HepG2 (cell line): ENCODE data around the gene RSPH4A. TPM values are rescaled to one million over a fixed set of nuclear protein-coding genes. Genes with fewer than 3 reads are reported as not detected.
A peak's percentile ranks its signal among the peaks of the same experiment; 100 is the strongest.

Experiments
- CCDC6 ChIP-seq: sonication (generic); formaldehyde crosslinking; IDR thresholded peaks from 2 replicates; pipeline ENCODE4 v1.8.1; 2022; ENCODE audit warnings: mild to moderate bottlenecking, missing genetic modification reagents, moderate library complexity
- FOXM1 ChIP-seq: sonication (generic); formaldehyde crosslinking; IDR thresholded peaks from 2 replicates; pipeline ENCODE4 v1.5.0; 2020; ENCODE audit warnings: missing genetic modification reagents
- GABPB1 ChIP-seq: IDR thresholded peaks from 2 replicates; pipeline ENCODE4 v1.6.1; 2016; ENCODE audit warnings: mild to moderate bottlenecking, missing genetic modification reagents, moderate library complexity, missing compliant biosample characterization
- HMG20A ChIP-seq: IDR thresholded peaks from 2 replicates; pipeline ENCODE4 v1.6.1; 2016; ENCODE audit warnings: borderline replicate concordance
- MIXL1 ChIP-seq: IDR thresholded peaks from 2 replicates; pipeline ENCODE4 v1.6.1; 2016
- MTA3 ChIP-seq: sonication (generic); formaldehyde crosslinking; IDR thresholded peaks from 2 replicates; pipeline ENCODE4 v1.4.0; 2020; ENCODE audit warnings: missing genetic modification reagents
- MTF1 ChIP-seq: sonication (generic); formaldehyde crosslinking; IDR thresholded peaks from 2 replicates; pipeline ENCODE4 v1.5.0; 2020; ENCODE audit warnings: missing genetic modification reagents
- MXD4 ChIP-seq: IDR thresholded peaks from 2 replicates; pipeline ENCODE4 v1.6.1; 2016; ENCODE audit warnings: mild to moderate bottlenecking, missing biosample characterization, missing genetic modification reagents
- PAX8 ChIP-seq: sonication (generic); formaldehyde crosslinking; IDR thresholded peaks from 2 replicates; pipeline ENCODE4 v1.8.0; 2022; ENCODE audit warnings: mild to moderate bottlenecking, missing genetic modification reagents, borderline replicate concordance
- PLSCR1 ChIP-seq: sonication (generic); formaldehyde crosslinking; IDR thresholded peaks from 2 replicates; pipeline ENCODE4 v1.5.0; 2020; ENCODE audit warnings: missing genetic modification reagents, mild to moderate bottlenecking, borderline replicate concordance
- ZNF441 ChIP-seq: sonication (generic); formaldehyde crosslinking; IDR thresholded peaks from 2 replicates; pipeline ENCODE4 v1.7.0; 2021; ENCODE audit warnings: missing genetic modification reagents, borderline replicate concordance
- ZNF709 ChIP-seq: sonication (generic); formaldehyde crosslinking; IDR thresholded peaks from 2 replicates; pipeline ENCODE4 v1.5.0; 2020; ENCODE audit warnings: mild to moderate bottlenecking, missing genetic modification reagents
- ZNF883 ChIP-seq: sonication (generic); formaldehyde crosslinking; IDR thresholded peaks from 2 replicates; pipeline ENCODE4 v1.5.1; 2020; ENCODE audit warnings: mild to moderate bottlenecking, missing genetic modification reagents; ENCODE audit errors: not compliant biosample characterization
- polyA plus RNA-seq, 8 experiments: library from polyadenylated mRNA; depleted of rRNA in 3 of 8; stranded (reverse) in 7 of 8; unstranded in 1 of 8; fragments of >200 nt; fragmentation: Illumina TruSeq in 4 of 8; extraction: Trizol in 4 of 8; gene quantifications; 2 replicates each; pipeline versions ENCODE4 v1.2.1 to v1.2.3, GENCODE V29; 2011 to 2016; ENCODE audit warnings: low read depth in 4 of 8, missing spikeins in 1 of 8, mixed read lengths in 1 of 8; ENCODE audit not compliant: insufficient read depth in 1 of 8
- total RNA-seq, 5 experiments: library from RNA; depleted of rRNA; stranded (reverse); fragments of >200 nt; fragmentation: Illumina TruSeq; extraction: Trizol; gene quantifications; 2 replicates each; pipeline ENCODE4 v1.2.3, GENCODE V29; 2016; ENCODE audit warnings: low read depth in 1 of 5
- TF ChIP-seq, protein P1 (sequence below): fragments of 450-650 bp; IDR thresholded peaks from 2 replicates; pipeline ENCODE4 v1.6.1; 2016
- TF ChIP-seq, protein P2 (sequence below): sonication (generic); formaldehyde crosslinking; conservative IDR thresholded peaks from 2 replicates; pipeline ENCODE4 v1.5.0; 2020; ENCODE audit warnings: missing genetic modification reagents
- TF ChIP-seq, protein P3 (sequence below): sonication (generic); formaldehyde crosslinking; IDR thresholded peaks from 2 replicates; pipeline ENCODE4 v1.8.1; 2023; ENCODE audit warnings: mild to moderate bottlenecking, missing genetic modification reagents
- TF ChIP-seq, protein P4 (sequence below): IDR thresholded peaks from 2 replicates; pipeline ENCODE4 v1.6.1; 2016; ENCODE audit warnings: mild to moderate bottlenecking

RSPH4A gene
- total and polyA plus RNA-seq, 2 of the 13 experiments (the other 11 are each of a cell fraction or from before 2014, with no cell fraction given), result 0.24 to 0.40 TPM

DNA sequence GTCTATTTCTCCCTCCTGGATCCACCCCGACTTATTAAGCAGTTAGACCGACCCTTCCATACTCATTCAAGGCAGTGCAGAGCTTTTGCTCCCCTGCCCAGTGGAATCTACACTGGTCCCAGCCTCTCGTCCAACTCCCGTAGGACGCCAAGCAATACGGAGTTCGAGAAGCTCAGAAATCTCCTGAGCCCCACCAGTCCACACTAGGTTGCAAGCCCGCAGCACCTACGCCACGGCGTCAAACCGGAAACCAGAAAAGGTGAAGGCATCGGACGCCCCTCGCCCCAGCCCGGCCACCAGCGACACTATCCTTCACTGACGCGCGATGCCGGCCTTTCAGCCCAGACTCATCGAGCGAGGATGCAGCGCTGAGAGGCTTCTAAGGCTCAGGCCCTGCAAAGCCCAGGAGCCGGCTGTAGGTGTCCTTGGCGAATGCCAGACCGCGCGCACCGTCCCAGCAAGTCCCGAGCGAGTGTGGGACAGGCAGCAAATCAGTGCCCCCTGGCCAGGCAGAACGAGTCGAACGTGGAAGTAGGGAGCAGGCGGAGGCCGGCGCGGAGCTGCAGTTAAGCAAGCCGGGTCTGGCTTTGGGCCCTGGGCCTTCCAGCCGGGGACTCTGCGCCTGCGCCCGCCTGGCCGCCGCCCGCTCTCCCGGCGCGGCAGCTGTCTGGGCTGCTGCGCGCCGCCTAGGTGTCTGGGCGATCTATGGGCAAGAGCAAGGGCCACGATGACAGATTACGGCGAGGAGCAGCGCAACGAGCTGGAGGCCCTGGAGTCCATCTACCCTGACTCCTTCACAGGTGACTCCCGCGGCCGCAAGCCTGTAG, 45.2 kb upstream of the RSPH4A start, which contains the start of gene RWDD1 (continued):
- TF ChIP-seq PLSCR1 (CRISPR knock-in tag), result peak; percentile 6; the same call in 1 of the 2 replicates
- TF ChIP-seq, protein P1, sequence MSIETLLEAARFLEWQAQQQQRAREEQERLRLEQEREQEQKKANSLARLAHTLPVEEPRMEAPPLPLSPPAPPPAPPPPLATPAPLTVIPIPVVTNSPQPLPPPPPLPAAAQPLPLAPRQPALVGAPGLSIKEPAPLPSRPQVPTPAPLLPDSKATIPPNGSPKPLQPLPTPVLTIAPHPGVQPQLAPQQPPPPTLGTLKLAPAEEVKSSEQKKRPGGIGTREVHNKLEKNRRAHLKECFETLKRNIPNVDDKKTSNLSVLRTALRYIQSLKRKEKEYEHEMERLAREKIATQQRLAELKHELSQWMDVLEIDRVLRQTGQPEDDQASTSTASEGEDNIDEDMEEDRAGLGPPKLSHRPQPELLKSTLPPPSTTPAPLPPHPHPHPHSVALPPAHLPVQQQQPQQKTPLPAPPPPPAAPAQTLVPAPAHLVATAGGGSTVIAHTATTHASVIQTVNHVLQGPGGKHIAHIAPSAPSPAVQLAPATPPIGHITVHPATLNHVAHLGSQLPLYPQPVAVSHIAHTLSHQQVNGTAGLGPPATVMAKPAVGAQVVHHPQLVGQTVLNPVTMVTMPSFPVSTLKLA, result peak; percentile 65; the same call in 1 of the 2 replicates
- peak; percentile 37; the same call in 1 of the 2 replicates for TF ChIP-seq HMG20A
- TF ChIP-seq MTF1, result 0 out of 2 replicates have a peak, but pooled peaks have one; percentile 29
- TF ChIP-seq FOXM1 (CRISPR knock-in tag), result no peak
- peak; percentile 96 for TF ChIP-seq CCDC6 (CRISPR knock-in tag)
- TF ChIP-seq ZNF441 (CRISPR knock-in tag), result no peak; the same call in 1 of the 2 replicates
- peak; percentile 96 for TF ChIP-seq GABPB1
- TF ChIP-seq MTA3 (CRISPR knock-in tag), result 0 out of 2 replicates have a peak, but pooled peaks have one; percentile 53
- peak; percentile 95 for TF ChIP-seq ZNF709 (CRISPR knock-in tag)
- TF ChIP-seq MIXL1 (CRISPR knock-in tag), result peak; percentile 89
- TF ChIP-seq, protein P2, sequence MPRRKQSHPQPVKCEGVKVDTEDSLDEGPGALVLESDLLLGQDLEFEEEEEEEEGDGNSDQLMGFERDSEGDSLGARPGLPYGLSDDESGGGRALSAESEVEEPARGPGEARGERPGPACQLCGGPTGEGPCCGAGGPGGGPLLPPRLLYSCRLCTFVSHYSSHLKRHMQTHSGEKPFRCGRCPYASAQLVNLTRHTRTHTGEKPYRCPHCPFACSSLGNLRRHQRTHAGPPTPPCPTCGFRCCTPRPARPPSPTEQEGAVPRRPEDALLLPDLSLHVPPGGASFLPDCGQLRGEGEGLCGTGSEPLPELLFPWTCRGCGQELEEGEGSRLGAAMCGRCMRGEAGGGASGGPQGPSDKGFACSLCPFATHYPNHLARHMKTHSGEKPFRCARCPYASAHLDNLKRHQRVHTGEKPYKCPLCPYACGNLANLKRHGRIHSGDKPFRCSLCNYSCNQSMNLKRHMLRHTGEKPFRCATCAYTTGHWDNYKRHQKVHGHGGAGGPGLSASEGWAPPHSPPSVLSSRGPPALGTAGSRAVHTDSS (CRISPR knock-in tag), result peak; percentile 95; the same call in 1 of the 2 replicates
- TF ChIP-seq, protein P3, sequence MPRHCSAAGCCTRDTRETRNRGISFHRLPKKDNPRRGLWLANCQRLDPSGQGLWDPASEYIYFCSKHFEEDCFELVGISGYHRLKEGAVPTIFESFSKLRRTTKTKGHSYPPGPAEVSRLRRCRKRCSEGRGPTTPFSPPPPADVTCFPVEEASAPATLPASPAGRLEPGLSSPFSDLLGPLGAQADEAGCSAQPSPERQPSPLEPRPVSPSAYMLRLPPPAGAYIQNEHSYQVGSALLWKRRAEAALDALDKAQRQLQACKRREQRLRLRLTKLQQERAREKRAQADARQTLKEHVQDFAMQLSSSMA, result no peak
- no peak; the same call in 1 of the 2 replicates for TF ChIP-seq PAX8 (CRISPR knock-in tag)
- TF ChIP-seq, protein P4, sequence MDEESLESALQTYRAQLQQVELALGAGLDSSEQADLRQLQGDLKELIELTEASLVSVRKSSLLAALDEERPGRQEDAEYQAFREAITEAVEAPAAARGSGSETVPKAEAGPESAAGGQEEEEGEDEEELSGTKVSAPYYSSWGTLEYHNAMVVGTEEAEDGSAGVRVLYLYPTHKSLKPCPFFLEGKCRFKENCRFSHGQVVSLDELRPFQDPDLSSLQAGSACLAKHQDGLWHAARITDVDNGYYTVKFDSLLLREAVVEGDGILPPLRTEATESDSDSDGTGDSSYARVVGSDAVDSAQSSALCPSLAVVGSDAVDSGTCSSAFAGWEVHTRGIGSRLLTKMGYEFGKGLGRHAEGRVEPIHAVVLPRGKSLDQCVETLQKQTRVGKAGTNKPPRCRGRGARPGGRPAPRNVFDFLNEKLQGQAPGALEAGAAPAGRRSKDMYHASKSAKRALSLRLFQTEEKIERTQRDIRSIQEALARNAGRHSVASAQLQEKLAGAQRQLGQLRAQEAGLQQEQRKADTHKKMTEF (CRISPR knock-in tag), result peak; percentile 100
- TF ChIP-seq MXD4 (CRISPR knock-in tag), result peak; percentile 95
- peak; percentile 95 for TF ChIP-seq ZNF883 (CRISPR knock-in tag)
